Jurkat, Clone E6-1 (cell line): ENCODE results near the gene IQGAP3.

ENCODE experiments used
- DNase-seq: peaks from one replicate; pipeline ENCODE4 v3.0.0-alpha.2; 2011; ENCODE audit warnings: low read depth, low spot score
- H3K4me3 ChIP-seq: 2 replicates; pipeline ENCODE4 v1.5.1; 2011; ENCODE audit warnings: mild to moderate bottlenecking, low read length, control low read depth, moderate library complexity

Gene IQGAP3

DNA sequence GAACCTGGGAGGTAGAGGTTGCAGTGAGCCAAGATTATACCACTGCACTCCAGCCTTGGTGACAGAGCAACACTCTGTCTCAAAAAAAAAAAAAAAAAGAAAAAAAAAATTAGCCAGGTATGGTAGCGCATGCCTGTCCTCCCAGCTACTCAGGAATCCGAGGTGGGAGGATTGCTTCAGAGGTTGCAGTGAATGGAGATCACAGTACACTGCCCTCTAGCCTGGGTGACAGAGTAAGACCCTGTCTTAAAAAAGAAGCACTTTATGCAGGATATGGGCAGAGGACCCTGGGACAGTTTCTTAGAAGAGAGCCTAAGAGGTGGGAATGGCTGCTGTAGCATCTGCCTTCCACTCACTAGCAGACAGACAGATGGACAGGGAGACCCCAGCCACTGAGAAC is 23.0 kb downstream of the IQGAP3 start:
- no peak overlapping the region for H3K4me3 ChIP-seq
- DNase-seq: no peak

DNA sequence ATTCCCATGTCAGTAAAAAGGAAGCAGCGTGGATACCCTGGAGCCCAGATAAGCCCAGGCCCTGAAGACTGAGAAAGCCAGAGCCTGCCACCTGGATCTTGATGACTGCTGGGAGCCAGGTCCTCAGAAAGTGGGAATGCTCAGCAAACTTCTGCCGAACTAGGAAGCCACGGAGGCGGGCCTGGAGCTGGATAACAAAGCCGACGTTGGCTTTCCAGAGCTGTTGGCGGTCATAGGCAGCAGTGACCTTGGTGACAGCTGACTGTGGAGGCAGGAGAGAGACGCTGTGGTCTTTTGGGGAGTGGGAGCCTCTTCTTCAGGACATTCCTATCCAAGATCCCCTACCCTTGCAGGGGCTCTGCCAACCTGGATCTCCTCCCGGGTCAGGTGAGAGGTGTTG is 24.4 kb downstream of the IQGAP3 start:
- DNase-seq: no peak
- H3K4me3 ChIP-seq: no peak overlapping the region

DNA sequence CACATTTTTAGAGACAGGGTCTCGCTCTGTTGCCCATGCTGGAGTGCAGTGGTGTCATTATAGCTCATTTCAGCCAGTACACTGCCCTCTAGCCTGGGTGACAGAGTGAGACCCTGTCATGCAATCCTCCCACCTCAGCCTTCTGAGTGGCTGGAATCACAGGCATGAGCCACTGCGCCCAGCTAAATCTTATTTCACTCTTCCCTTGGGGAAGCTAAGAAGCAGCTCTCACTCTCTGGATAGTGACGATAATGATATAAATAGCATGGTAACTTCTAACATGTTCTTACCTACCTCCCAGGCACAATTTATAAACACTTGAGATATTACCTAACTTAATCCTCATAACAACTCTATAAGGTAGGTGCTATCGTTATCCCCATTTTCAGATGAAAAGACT is 24.9 kb downstream of the IQGAP3 start:
- no peak overlapping the region for H3K4me3 ChIP-seq
- no peak for DNase-seq

DNA sequence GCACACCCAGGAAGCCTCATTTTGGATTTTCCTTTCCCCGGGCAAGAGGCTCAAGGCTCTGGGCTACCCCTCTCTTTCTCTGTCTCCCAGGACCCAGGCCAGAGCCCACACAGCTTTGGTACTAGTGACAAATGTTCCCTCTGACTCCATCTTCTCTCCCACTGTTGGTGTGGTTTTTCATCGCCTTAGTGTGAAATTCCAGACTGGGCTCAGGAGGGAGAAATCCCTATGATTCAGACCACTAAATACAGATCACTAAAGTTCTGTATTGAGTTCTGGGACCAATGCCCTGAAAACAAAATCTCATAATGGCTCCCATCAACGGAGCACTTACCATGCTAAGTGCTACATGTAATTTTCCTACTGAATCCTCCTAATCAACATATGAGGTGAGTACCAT is 26.1 kb downstream of the IQGAP3 start:
- H3K4me3 ChIP-seq: no peak overlapping the region
- no peak for DNase-seq

DNA sequence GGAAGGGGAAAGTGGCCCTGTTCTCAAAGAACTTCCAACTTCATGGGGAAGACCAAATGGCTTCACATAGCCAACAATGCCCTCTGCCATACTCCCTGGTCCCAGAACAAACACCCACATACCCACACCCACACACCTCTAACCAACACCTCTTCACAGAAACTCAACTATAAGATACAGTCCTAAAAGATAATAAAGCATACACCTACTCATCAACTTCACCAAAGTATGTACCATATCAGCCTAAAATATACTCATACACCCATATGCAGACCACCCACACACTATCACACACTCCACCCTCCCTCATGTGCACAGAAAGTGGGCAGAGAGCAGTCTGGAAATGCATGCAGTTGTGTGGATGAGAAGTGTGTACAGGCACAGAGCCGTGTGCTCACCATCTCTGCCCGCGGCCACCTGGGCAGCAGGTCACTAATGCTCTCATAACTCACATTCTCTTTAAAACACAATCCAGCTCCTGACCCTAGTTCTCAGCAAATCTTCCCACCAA is 27.7 kb downstream of the IQGAP3 start:
- DNase-seq: no peak
- no peak overlapping the region for H3K4me3 ChIP-seq

DNA sequence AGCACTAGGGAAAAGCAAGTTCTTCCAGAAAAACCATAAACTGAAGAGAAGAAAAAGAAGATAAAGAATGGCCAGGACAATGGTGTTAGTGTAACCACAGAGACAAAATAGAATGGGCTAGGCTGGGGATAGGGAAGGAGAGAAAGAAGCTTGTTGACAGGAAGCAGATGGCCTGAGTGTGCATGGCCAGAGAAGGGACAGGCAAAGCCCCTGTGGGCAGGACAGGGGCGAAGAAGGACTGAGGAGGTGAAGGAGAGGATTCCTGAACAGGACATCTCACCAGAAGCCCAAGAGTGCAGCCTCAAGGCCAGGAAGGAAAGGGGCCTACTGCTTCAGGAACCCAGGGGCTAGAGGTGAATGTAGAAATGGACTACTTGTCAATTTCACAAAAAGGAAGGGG is 29.3 kb downstream of the IQGAP3 start:
- no peak overlapping the region for H3K4me3 ChIP-seq
- DNase-seq: no peak

DNA sequence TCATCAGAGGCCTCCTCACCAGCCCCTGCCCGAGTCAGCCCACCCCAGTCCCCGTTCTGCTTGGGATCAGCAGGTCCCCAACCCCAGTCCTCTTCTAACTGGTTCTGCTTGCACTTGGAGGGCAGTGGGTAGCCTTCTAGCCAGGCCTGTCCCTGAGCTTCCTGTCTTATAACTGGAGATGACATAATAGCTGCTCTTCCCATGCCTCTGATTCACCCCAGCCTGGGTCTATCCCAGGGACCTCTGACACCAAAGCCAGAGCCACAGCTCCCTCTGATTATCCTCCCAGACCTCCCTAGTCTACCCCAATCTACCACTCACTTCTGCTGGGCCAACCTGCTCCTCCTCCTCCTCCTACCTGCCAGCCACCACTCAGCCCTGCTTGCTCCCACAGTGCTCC is 31.4 kb downstream of the IQGAP3 start:
- no peak for DNase-seq
- no peak overlapping the region for H3K4me3 ChIP-seq

DNA sequence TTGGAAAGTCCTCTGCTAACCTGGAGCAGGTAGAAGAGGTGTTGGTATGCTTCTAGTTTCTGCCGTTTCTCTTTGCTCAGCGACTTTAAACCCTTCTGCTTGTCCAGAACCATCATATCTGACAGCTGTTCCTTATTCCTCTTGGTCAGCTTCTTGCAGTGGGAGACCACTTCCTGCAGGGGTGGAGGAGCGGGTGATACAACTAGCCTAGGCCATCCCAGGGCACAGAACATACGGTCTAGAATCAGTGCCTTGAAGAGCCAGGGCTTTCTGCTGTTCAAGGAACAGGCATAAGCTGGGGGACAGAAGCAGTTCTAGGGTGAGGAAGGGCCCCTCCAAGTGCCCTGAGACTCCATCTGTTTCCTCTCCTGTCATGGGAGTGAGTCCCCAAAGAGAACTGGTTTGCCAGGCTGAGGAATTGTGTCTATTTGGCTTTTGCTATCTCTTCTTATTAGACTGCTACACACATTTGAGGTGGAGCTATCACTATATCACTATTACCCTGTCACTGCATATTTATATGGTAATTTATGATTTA is 32.5 kb downstream of the IQGAP3 start:
- H3K4me3 ChIP-seq: no peak overlapping the region

DNA sequence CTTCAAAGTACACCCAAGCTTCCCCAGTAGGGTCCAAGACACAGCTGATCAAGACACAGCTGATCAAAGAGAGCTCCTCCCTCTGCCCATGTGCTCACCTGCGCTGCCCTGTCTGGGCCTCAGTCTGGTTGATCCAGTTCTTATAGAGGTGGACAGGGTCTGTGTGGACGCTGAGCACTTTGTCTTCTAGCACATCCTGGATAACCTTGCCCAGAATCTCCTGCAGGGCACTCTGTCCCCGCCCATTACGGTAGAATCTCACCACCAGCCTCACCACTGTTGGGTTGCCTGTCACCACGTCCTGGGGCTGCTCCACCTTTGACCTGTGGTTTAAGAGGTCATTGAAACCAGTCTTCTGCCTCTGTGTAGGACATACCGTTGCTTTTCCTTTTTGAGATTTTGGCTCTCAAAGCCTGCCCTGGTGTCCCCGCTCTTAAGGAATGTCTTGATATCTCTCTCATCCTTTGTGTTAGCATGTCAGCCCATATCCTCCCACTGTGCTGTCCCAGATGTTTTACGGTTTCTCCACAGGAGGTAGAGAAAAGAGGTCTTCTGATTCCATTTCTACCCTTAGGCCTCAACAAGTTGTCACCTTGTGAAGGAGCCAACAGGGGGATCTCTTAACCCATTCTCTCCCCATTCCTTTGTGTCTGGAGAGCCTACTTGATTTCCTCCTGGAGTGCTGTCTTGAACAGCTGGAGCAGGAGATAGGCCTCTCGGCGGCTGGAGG is 33.5 kb downstream of the IQGAP3 start:
- H3K4me3 ChIP-seq: no peak overlapping the region
- no peak for DNase-seq

More for the DNA sequence above, 32.5 kb downstream of the IQGAP3 start:
- DNase-seq: no peak

DNA sequence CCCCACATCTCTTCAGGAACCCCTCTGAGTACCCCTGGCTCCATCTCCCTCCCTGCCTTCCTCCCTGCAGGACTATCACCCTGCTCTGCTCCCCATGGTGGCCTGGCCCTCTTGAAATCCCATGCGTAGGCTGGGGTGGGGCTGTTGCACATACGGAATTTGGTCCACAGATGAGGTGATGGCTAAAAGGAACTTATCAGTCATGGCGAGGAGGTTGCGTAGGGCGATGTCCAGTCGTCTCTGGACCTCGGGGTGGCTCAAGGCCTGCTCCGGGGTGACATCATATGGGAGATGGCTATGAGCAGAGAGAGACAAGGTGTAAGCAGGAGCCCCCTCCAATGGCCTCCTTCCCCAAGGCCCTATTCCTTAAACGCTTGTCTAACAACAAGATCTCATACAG is 35.3 kb downstream of the IQGAP3 start:
- H3K4me3 ChIP-seq: no peak overlapping the region
- no peak for DNase-seq

DNA sequence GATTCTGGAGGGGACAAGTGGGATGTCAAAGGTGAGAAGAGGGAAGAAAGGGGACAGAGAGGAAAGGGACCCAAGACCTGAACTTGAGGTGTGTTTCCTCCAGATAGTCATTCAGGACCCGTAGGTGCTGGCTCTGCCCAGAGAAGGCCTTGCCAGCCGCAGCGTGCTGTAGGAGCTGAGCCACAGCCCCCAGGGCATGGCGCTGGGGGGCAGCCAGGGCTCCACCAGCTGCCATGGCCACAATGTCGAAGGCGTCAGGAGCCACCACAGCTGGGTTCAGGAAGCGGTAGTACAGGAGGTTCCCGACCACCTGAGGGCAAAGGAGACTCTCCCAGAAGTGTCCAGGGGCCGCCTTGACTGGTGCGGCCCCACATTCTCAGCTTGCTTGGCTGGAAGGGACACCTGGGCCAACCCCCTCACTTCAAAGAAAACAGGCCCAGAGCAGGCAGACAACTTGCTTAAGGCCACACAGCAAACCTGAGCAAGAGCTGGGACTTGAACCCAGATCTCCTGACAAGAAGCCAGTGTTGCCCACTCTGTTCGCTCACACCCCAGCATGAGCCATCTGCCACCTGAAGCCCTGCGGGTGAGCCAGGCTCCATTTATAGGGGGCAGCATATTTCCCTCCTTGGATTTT is 37.8 kb downstream of the IQGAP3 start:
- no peak overlapping the region for H3K4me3 ChIP-seq
- no peak for DNase-seq

DNA sequence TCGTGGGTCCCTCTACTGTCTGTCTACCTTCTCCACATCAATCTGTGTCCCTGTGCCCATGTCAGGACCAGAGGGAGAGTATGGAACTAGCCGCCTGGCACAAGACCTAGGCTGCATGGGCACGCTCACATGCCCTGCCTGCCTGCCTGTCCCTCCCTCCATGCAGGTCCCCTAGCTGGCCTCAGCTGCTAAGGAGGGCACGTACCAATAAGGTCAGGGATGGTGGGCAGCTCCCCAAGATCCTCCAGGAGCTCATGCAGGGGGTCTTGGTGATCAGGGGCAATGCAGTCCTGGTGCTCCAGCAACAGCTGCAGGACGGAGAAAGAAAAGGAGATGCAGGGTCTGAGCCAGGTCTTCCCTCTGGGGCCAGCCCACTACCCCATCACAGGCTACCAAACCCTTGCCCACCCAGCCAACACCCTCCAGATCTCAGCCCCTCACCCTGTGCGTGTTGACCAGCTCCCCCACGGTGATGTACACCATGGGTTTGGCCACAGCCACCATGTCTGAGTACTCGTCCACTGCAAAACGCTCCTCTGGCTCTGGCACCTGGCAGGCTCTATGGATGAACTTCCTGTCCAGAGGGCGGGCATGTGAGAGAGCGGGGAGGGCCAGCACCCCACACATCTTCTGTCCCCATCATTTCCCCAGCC is 38.7 kb downstream of the IQGAP3 start:
- no peak overlapping the region for H3K4me3 ChIP-seq
- DNase-seq: no peak

DNA sequence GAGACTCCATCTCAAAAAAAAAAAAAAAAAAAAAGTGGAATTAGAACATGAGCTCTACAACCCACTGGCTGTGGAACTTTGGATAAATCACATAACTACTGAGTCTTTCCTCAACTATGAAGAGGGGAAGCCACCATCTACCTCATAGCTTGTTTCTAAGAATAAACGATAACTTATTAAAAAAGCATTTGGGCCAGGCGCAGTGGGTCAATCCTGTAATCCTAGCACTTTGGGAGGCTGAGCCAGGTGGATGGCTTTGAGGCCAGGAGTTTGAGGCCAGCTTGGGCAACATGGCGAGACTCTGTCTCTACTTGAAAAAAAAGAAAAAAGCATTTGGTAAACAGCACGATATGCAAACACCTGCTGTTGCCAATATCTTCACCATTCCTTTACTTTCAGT is 40.0 kb downstream of the IQGAP3 start:
- DNase-seq: no peak
- H3K4me3 ChIP-seq: no peak overlapping the region

DNA sequence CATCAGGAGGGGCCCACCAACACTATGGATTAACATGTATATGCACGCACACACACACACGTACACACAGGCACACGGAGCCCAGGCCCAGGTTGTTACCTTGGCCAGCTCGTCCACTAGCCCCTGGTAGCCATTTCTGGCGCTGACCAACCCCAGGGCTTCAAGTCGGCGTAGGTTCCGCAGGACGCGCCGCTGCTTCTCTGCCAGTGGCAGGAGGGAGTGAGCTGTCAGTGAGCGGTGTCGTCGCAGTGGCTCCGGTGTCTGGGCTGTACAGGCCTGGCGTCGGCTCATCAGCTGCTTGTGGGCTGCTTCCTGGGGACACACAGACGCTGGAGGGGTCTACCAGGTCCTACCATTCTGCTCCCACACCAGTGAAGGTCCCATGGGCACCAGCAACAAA is 42.4 kb downstream of the IQGAP3 start:
- no peak overlapping the region for H3K4me3 ChIP-seq
- no peak for DNase-seq

DNA sequence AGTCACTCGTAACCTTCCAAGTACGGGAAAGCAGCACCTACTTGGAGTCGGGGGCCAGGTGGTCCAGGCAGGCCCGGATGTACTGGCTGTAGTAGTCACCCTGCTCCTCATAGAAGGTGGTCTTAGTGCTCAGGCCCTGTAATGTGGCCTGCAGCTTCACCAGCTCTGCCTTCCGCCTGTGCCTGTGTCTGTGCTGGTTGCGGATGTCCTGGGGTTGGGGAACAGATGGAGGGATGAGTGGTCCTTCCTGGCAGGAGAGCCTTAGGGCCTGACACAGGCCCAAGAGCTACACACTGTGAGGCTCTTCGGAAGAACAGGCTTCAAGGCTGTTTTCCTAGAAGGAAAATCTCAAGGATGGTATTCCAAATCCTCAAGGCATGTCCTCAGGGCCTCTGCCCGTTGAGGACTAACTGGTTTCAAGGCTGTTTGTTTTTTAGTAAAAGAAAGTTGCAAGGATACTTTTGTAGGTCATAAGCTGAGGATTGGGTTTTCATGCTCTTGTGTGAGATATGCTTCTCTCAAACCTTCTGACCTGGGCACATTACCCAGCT is 43.4 kb downstream of the IQGAP3 start:
- no peak overlapping the region for H3K4me3 ChIP-seq
- no peak for DNase-seq

DNA sequence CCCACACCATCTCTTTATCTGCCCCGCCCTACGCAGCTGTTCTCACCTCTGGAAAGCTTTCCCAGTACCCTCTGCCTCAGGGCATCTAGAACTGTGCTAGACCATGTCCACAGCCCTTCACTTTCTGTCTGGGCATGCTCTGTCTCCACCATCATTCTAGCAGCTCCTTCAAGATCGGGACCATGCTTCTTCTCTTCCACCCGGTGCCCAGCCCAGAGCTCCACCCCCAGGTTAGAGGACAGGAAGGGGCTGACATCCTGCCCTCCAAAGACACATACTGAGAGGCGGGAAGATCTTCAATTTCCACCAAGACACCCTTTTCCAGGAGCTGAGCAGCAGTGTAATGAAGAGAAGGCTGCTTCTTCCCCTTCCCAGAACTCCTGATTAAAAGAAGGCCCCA is 44.1 kb downstream of the IQGAP3 start:
- DNase-seq: no peak
- no peak overlapping the region for H3K4me3 ChIP-seq

DNA sequence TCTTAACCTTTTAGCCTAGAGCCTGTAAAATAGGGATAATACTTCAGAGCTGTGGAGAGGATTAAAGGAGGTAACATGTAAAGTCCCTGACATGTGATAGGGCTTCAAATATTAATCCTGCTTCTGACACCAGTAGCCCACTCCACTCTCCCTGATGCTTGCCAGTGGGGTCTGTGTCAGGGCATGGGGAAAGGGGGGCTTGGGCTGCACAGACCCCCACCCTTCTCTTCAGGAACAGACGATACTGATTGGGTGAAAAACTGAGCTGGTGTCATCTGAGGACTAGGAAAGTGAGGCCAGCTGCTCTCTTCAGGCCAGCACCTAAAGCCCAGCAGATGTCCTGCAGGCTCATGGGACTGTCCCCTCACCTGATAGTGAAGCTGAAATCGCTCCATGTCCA is 44.8 kb downstream of the IQGAP3 start:
- no peak for DNase-seq
- H3K4me3 ChIP-seq: no peak overlapping the region

DNA sequence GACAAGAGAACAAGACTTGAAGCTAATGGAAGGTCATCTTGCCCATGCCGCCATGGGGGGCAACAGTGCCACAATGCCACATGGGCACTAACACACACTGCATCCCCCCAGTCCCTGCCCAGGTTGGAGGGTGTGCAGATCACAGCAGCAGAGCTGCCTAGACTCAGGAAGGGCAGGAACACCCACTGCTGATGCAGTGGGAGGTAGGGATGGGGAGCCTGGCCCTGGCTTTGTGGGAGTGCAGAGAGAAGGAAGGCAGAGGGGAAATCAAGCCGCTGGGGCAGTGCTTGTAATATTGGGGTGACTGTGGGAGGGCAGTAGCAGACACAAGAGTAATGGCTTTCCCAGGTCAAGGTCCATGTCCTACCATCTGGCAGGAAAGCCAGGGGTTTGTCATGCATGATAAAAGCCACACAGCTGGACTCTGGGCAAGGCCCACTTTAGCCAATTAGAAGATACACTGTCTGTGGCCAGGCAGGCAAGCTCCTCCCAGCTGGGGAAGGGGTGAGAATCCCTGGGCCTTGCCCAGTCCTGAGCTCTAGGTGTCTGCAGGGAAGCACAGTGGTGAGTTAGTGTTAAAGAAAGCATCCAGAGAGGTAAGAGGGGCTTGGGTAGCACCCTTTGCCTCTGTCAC is 46.4 kb downstream of the IQGAP3 start:
- DNase-seq: no peak
- no peak overlapping the region for H3K4me3 ChIP-seq

DNA sequence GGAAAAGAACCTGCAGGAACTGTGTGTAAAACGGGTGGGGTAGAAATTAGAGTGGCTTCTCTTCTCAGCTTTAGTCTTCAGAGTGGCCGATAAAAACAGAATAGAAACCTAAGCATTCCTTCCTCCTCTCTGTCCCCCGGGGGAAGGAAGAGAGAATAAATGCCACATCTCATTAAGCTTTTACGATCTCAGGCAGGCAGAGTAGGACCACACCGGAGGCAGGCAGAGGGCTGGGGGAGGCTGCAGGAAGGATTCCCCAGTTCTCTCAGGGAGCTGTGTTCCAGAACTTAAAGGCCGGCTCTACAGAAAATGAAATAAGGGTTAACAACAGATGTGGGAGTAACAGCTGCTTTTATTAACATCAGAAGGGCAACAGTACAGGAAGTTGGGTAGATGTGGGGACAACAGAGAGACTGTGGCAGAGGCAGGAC is 47.3 kb downstream of the IQGAP3 start:
- H3K4me3 ChIP-seq: peak overlapping the region; percentile 27; the same call in 1 of the 2 replicates
- no peak for DNase-seq
